NCI-H524 treated with DMSO at 0.1 percent for 48 hours (cell line): Measurements from ENCODE around the gene MAGEA11.
"Not testable (repeated sequence)": the region's sequence is repeated elsewhere in the genome, so short reads cannot be mapped to it uniquely, and the experiment has no call there.

Source experiments
- DNase-seq: peaks from one replicate; lab custom pipeline; 2025; lab: John Stamatoyannopoulos, UW

Gene MAGEA11

DNA sequence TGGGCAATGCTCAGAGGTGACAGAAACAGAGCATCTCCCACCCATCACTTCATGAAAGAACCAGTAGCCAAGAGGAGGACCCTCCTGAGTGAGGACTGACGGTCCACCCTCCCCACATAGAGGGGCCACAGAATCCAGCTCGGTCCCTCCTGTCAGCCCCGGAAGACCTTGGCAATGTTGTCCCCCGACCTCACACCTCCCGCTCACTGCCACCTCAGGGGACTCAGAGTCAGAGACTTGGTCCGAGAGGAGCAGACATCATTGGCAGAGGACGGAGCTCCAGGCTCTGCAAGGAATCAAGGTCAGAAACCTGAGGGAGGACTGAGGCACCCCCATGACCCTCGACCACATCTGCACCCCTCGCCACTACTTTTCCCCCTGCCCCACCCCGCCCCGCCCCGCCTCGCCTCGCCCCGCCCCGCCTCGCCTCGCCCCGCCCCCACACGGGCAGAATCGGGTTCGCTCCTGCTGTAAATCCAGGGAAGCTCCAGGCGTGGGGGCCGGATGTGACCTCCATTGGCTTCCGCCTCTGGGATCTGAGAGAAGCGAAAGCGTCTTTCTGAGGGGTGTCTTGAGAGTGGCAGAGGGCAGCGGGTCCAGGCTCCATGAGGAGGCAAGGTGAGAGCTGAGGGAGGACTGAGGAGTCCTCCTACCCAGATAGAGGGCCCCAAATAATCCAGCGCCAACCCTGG is at the start of gene MAGEA11:
TSS of gene MAGEA11 (plus strand) at position 516 of the 692 bp plus-strand sequence. CDS start 1,100 bp downstream, outside the sequence.
- DNase-seq = no peak

- not testable (repeated sequence) for DNase-seq
Observed at GRCh38 chrX:149675088-149675487, 36.8 kb upstream of the MAGEA11 start.

DNA sequence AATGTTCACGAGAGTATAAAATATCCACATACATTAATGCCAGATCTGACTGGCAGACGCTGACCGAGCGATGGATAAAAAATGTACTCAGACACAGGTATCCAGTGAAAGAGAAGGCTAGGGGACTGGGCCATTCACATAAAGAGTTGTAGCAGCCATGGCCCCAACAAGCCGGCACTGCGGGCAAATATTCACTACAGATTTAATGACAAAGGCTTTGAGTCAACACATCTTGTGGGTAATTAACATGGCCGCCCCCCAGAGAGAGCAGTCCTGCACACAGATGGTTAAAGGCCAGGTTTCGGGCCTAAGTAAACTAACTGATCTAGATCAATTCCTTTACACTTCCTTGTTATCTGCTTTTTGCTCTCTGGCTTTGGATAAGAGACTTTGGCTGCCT is 36.3 kb upstream of the MAGEA11 start:
- not testable (repeated sequence) for DNase-seq

GRCh38 chrX:149679164-149679678 is 32.6 kb upstream of the MAGEA11 start:
- not testable (repeated sequence) for DNase-seq

GRCh38 chrX:149681182-149681581 is 30.7 kb upstream of the MAGEA11 start:
- DNase-seq = no peak

- no peak for DNase-seq
Observed at GRCh38 chrX:149682031-149682430, 29.8 kb upstream of the MAGEA11 start.

GRCh38 chrX:149682956-149683947 is 28.6 kb upstream of the MAGEA11 start:
- DNase-seq = no peak

- no peak for DNase-seq
Observed at GRCh38 chrX:149683966-149684730, 27.7 kb upstream of the MAGEA11 start.

- DNase-seq = no peak
Observed at GRCh38 chrX:149687991-149688390, 23.9 kb upstream of the MAGEA11 start.

GRCh38 chrX:149688552-149688951 is 23.3 kb upstream of the MAGEA11 start:
- DNase-seq = no peak

GRCh38 chrX:149691794-149692193 is 20.1 kb upstream of the MAGEA11 start:
- no peak for DNase-seq

DNA sequence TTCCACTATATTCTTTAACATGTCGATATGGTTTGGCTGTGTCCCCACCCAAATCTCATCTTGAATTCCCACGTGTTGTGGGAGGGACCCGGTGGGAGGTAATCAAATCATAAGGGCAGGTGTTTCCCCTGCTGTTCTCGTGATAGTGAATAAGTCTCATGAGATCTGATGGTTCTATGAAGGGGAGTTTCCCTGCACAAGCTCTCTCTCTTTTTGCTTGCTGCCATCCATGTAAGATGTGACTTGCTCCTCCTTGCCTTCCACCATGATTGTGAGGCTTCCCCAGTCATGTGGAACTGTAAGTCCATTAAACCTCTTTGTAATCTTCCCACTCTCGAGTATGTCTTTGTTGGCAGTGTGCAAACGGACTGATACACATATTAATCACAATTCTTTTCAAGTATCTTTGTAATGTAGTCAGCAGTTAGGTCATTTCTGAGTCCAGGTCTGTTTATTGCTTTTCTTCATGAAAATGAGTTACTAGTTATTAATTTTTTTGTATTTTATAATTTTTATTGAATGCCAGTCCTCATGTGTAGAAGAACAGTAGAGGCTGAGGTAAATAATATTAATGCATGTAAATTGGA is 19.1 kb upstream of the MAGEA11 start:
- not testable (repeated sequence) for DNase-seq

GRCh38 chrX:149699761-149700160 is 12.1 kb upstream of the MAGEA11 start:
- DNase-seq = no peak

- DNase-seq = no peak
Observed at GRCh38 chrX:149704664-149705063, 7.2 kb upstream of the MAGEA11 start.

DNA sequence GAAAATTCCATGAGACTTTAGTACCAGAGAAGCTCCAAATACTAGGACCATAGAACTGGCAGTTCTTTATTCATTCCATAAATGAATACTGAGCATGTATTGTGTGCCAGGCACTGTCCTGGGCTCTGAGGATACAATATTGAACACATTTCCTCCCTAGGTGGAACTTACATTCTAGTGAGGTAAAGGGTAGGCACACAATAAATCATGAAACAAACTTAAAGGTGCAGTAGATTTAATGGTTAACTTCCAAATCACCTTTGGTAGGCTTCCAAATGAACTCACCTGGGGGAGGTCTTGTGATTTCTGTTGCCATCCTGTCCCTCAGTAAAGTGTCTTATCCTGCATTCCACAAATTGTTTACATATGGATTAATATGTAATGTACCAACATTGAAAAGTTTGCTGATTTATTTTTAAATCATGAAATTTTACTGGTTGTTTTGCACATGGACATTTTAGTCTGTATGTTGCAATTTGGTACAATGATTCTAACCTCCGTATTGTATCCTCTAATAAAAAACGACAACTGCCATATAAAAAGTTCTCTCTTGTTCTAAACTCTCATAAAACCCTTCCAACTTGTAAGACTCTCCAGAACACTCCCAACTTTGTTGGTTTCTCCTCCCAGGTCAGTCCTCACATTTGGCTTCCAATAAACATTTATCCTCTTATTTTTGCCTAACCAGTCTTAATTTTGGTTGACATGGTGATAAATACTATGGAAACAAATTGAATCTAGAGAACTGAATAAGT is 4.5 kb upstream of the MAGEA11 start:
- DNase-seq = no peak

DNA sequence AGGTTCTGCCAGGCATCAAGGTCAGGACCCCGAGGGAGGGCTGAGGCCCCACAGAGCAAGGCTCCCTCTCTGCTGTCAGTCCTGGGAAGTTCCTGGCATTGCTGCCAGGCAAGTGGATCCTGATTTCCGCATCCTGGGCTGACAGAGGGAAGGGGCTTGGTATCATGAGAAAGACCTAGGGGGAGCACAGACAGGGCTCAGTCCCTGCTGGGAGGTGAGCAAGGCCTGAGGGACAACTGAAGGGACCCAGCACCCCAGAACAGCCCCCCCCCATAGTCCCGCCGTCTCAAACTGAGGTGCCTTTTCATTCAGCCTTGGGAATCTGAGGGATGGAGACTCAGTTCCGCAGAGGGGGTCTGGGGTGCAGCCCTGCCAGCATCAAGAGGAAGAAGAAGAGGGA is 971 bp downstream of the MAGEA11 start:
- DNase-seq = no peak

- no peak for DNase-seq
Observed at GRCh38 chrX:149713279-149714050, 1.6 kb downstream of the MAGEA11 start.

GRCh38 chrX:149715468-149715867 is 3.6 kb downstream of the MAGEA11 start:
- DNase-seq = no peak

DNA sequence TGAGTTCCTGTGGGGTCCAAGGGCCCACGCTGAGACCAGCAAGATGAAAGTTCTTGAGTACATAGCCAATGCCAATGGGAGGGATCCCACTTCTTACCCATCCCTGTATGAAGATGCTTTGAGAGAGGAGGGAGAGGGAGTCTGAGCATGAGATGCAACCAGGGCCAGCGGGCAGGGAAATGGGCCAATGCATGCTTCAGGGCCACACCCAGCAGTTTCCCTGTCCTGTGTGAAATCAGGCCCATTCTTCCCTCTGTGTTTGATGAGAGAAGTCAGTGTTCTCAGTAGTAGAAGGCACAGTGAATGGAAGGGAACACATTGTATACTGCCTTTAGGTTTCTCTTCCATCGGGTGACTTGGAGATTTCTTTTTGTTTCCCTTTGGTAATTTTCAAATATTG is 4.8 kb downstream of the MAGEA11 start:
- no peak for DNase-seq

GRCh38 chrX:149717803-149718202 is 5.9 kb downstream of the MAGEA11 start:
- no peak for DNase-seq
